DMS79 treated with DMSO at 0.1 percent for 48 hours (cell line): ENCODE results near the gene SPECC1.
"Not testable (repeated sequence)": the region's sequence is repeated elsewhere in the genome, so short reads cannot be mapped to it uniquely, and the experiment has no call there.

ENCODE experiments used
- DNase-seq: peaks from one replicate; lab custom pipeline; 2025; lab: John Stamatoyannopoulos, UW

The SPECC1 gene

GRCh38 chr17:20071824-20072691, 62.9 kb downstream of the SPECC1 start:
- DNase-seq, result no peak

GRCh38 chr17:20072692-20072992, 63.5 kb downstream of the SPECC1 start:
- peak; percentile 17 for DNase-seq

DNA sequence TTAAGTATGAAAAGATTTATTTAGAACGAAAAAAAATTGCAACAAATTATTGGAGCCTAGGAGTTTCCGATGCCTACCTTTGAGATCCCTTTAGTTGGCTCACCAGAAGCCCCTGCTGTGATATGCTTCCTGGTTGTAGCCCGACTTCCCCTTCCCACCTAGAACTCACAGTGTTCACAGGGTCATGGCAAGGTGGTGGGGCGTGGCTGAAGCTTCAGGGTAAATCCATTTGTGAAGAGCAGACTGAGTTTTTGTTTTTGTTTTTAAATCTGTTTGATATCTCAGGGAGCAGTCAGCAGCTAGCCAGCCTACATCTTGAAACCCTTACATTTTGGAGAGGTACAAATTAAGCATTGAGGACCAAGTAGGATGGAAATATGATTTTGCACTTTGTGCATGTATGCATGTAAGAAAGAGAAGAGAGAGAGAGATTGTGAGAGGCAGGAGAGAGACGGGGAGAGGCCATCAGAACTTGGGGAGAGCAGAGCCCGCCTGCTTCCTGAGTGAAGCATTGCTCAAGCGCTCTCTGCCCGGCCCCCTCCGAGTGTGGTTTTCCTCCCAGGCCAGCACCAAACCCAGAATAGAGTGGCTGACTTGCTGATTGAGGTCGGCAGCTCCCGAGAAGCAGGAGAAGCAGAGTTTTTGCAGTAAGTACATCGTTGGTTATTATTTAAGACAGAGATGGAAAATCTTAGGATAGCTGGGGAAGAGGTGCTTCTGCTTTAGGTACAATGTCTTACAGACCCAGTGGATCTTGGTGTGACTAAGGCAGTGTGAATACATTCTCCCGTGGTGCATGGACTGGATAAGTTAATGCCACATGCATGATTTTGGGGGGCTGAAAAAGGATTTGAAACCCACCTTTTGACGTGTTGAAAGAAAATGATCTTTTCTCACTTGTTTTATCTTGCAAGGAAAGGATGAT, 64.2 kb downstream of the SPECC1 start:
- DNase-seq, result no peak

DNA sequence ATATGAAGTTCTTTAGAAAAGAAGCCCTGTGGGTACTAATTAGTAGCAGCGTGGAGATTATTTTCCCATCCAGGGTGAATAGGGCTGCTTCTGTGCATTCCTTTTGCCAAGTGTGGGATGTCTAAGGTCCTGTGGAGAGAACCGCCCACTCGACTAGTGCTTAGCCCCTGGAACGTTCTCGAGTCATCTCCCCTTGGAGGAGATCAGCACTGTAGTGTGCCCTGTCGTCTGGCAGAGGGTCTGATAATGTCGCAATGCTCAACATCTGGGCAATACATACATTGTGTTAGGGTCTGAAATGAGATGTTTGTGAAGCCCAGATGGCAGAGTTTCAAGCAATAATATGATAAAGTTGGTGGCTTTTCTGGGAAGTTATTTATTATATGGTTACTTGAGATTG, 64.8 kb downstream of the SPECC1 start:
- DNase-seq, result no peak

- DNase-seq, result no peak
Measured at GRCh38 chr17:20074489-20074888, 65.3 kb downstream of the SPECC1 start.

- not testable (repeated sequence) for DNase-seq
Measured at GRCh38 chr17:20076137-20076536, 67.0 kb downstream of the SPECC1 start.

DNA sequence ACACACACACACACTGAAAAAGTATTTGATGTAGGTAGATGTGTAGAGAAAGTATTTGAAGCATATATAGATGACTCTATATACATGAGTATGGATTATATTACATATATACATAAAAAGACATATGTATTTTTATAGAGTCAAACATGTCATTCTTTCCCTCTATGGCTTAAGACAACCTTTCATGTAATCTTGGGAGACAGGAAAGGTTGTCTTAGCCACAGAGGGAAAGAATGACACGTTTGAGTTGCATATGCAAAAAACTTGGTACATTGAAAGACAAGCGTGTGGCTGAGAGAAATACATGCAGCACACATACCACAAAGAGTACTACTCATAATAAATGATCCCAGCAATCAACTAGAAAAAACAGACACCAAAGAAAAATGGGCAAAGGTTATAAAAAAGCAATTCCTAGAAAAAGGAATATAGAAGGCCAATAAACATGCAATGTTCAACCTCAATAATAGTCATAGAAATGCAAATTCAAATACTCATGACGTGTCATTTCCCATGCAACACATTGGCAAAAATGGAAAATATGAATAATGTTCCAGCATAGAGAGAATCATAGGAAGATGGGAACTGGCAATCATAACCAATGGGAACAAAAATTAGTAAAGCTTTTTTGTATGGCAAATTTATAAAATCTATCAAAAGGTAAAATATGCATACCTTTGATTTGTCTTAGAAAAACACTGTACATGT, 69.0 kb downstream of the SPECC1 start:
- DNase-seq, result no peak

DNA sequence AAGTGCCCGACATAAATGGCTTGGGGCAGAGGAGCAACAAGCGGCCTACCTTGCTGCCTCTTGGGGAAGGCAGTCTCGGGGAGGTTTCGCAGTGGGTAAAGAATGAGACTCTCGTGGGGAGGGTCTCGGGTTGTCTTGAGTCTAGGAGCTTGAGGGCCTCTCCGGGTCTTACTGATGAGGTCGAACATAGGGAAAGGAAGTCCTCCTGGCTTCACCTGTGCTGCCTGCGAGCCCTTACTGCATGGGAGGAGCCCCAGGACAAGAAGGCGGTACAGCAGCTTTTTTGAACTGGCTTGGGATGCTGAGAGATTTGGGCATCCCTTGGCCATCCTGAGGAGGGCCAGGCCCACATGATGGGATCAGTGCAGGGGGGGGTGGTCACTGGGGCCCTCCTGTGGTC, 71.4 kb downstream of the SPECC1 start:
- no peak for DNase-seq

- no peak for DNase-seq
Measured at GRCh38 chr17:20083156-20083859, 74.1 kb downstream of the SPECC1 start.

DNA sequence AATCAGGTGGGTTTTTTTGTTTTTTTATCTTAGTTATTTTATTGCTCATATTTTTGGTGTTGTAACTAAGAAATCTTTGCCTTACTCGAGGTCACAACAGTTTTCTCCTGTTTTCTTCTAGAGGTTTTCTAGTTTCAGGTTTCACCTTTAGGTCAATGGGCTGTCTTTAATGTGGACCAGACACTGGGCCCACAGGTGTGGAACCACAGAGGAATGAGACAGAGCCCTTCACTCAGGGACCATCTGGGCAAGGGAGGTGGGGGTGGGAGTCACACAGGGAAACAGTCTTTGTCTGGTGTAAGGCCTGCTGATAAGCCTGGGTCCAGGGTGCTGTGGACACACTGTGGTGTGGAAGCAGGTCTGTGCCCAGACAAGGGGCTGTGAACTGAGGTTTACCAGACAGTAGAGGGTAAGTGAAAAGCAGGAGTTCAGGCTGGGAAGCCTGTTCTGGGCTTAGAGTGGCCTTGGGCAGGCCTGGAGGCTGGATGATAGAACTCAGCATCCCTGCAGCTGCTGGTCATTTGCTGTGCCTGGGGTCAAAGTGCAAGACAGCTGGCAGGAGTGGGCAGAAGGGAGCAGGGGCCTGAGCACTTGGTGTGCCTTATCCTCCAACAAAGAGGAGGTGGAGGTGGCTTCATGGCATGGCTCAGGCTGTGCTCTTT, 75.6 kb downstream of the SPECC1 start:
- no peak for DNase-seq

DNA sequence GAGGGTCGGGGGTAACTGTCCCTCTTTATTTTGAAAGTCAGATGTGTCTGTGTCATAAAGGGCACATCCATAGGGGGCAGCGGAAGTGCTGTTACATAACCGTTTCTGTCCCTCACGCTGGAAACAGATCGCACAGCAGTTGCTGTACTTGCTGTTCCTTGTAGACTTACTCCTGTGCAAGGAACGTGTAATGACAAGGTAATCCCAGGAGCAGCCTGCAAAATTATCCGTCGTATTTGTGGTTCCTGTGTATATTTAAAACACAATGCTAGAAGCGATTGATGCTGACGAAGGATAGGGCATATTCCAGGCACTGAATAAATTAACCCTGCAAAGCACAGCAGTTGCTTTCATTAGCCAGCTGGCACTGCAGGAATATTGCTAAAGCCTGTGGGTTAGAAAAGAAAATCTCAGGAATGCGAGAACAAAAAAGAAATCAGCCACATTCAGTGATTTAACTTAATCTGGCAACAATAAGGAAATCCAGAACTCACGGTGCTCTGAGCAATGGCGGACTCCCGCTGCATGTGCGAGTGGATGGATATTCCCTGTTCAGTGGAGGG, 76.2 kb downstream of the SPECC1 start:
- DNase-seq, result no peak

GRCh38 chr17:20086416-20087076, 77.4 kb downstream of the SPECC1 start:
- no peak for DNase-seq

- DNase-seq, result no peak
Measured at GRCh38 chr17:20087538-20088250, 78.5 kb downstream of the SPECC1 start.

GRCh38 chr17:20089756-20090547, 80.8 kb downstream of the SPECC1 start:
- no peak for DNase-seq

- peak; percentile 45 for DNase-seq
Measured at GRCh38 chr17:20091174-20092029, 82.2 kb downstream of the SPECC1 start.

DNA sequence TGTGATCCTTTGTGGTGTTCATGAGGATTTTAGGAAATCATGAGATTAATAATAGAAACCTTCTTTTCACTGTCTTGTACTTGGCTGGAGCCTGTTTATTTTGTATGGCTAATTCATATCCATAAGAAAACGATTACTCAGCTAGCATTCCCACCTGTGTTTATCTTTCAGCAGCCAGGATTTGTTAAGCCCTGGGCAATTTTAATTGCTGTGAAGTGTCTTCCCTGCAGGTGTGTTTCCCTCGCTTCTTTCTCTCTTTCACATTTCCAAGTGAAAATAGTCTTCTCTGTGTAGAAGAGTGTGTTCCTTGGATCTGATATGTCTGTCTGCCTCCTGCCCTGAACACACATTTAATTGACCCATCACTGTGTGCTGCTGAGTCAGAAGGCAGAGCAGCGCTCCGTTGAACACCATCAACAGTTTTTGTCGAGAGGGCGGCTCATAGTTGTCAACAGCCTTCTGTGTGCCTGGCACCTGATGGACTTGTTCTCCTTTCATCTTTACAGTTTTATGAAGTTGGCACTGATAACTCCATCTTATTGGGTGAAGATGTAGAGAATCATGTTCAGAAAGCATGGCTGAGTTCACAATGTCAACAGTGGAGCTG, 83.2 kb downstream of the SPECC1 start:
- peak; percentile 80 for DNase-seq

DNA sequence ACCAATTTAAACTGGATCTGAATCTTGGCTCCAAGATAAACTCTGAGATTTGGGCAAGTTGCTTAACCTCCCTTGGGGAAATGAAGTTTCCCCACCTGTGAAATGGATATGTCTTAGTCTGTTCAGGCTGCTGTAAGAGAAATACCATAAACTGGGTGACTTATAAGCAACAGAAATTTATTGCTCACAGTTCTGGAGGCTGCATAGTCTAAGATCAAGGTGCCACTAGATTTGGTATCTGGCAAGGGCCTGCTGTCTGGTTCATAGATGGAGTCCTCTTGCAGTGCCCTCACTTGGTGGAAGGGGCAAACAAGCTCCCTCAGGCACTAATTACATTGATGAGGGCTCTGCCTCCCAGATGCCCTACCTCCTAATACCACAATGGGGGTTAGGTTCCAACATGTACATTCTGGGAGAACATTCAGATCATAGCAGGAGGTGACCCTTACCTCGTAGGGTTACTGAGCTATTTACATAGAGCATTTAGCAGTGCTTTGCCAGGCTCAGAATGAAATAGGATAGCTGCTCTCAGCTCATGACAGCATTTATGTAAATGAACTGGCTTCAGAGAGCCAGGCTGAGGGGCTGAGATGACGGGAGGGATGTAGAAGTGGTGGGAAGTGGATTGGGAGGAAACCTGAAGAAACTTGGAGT, 83.9 kb downstream of the SPECC1 start:
- peak; percentile 47 for DNase-seq
